ENCODE measurements around the gene HS1BP3.

Gene HS1BP3

GRCh38 chr2:20570249-20570648 is 80.6 kb downstream of the HS1BP3 start:
- DNase-seq (ENCODE audit: low spot score) = no peak

- no peak for DNase-seq (ENCODE audit: low spot score)
Observed at GRCh38 chr2:20569464-20570223, 81.3 kb downstream of the HS1BP3 start.

GRCh38 chr2:20568501-20569463 is 82.1 kb downstream of the HS1BP3 start:
- no peak for DNase-seq (ENCODE audit: low spot score)

- no peak for DNase-seq (ENCODE audit: low spot score)
Observed at GRCh38 chr2:20567926-20568179, 83.0 kb downstream of the HS1BP3 start.
